Chondrocyte (in vitro differentiated cells): ENCODE data around the gene FAM83F. TPM values are rescaled to one million over a fixed set of nuclear protein-coding genes. Genes with fewer than 3 reads are reported as not detected.

ENCODE experiments used
- DNase-seq: peaks from one replicate; pipeline ENCODE4 v3.0.0; 2021; ENCODE audit warnings: mixed read lengths, low spot score
- H3K27ac Mint-ChIP-seq: one replicate; pipeline ENCODE4 v1.8.0; 2021; ENCODE audit warnings: mild to moderate bottlenecking, moderate library complexity, mixed read lengths; ENCODE audit not compliant: unreplicated experiment
- H3K27me3 Mint-ChIP-seq: 2 replicates; pipeline ENCODE4 v1.8.0; 2021; ENCODE audit warnings: low read depth, mixed read lengths
- H3K36me3 Mint-ChIP-seq: 2 replicates; pipeline ENCODE4 v1.8.0; 2021; ENCODE audit warnings: low read depth, mixed read lengths
- H3K4me1 Mint-ChIP-seq: 2 replicates; pipeline ENCODE4 v1.8.0; 2021; ENCODE audit warnings: low read depth, mild to moderate bottlenecking, mixed read lengths
- H3K4me3 Mint-ChIP-seq: one replicate; pipeline ENCODE4 v1.8.0; 2021; ENCODE audit warnings: mild to moderate bottlenecking, moderate library complexity, mixed read lengths; ENCODE audit not compliant: unreplicated experiment
- H3K9me3 Mint-ChIP-seq: 2 replicates; pipeline ENCODE4 v1.8.0; 2021; ENCODE audit warnings: low read depth, mixed read lengths
- CTCF ChIP-seq: fragments of 200-600 bp; sonication (generic); IDR thresholded peaks from 2 replicates; pipeline ENCODE4 v1.5.0; 2021; ENCODE audit warnings: antibody characterized with exemption, mild to moderate bottlenecking, moderate library complexity
- long read RNA-seq: library from polyadenylated mRNA; stranded (forward); transcript quantifications from one replicate; pipeline ENCODE4 v2.0.0, GENCODE V29; 2021
- total RNA-seq: library from RNA; stranded (reverse); gene quantifications from 3 replicates; pipeline ENCODE4 v1.2.1, GENCODE V29; 2021

The FAM83F gene
- total RNA-seq = 0.22 TPM in 1 of 3 replicates, not detected in the others
- long read RNA-seq, partial matches to known transcripts = 0 of 1 reads
- long read RNA-seq, other reads (novel, unspliced or antisense) = 1 of 1 reads

GRCh38 chr22:39994566-39995392, at the start of gene FAM83F:
Gene FAM83F (plus strand): TSS chr22:39994954. CDS start chr22:39995043, 89 bp downstream.
- Mint-ChIP-seq H3K36me3 (no peaks in the 10 kb centered on the region), H3K4me1 (peaks cover 25% of the 10 kb centered on the region), H3K27ac (no peak within 1 kb of the TSS), H3K4me3 (no peak within 1 kb of the TSS), H3K27me3 (peaks cover 2% of the 10 kb centered on the region), H3K9me3 (no peaks in the 10 kb centered on the region)
- TF ChIP-seq CTCF = no peak
- DNase-seq = no peak

- Mint-ChIP-seq H3K4me1 (no peaks in the 10 kb centered on the region), H3K4me3 (no peak overlapping the region), H3K27ac (no peak overlapping the region), H3K27me3 (peaks cover 2% of the 10 kb centered on the region), H3K36me3 (no peaks in the 10 kb centered on the region), H3K9me3 (no peaks in the 10 kb centered on the region)
- no peak for DNase-seq
- no peak for TF ChIP-seq CTCF
These were observed 48.6 kb upstream of the FAM83F start for GRCh38 chr22:39946126-39946502.

GRCh38 chr22:39946503-39947219, 48.1 kb upstream of the FAM83F start:
- Mint-ChIP-seq H3K27me3 (peaks cover 2% of the 10 kb centered on the region), H3K36me3 (no peaks in the 10 kb centered on the region), H3K4me3 (no peak overlapping the region), H3K9me3 (no peaks in the 10 kb centered on the region), H3K27ac (no peak overlapping the region), H3K4me1 (no peaks in the 10 kb centered on the region)
- no peak for DNase-seq
- TF ChIP-seq CTCF = no peak

GRCh38 chr22:39947220-39948216, 47.2 kb upstream of the FAM83F start:
- Mint-ChIP-seq H3K4me3 (no peak overlapping the region), H3K27me3 (peaks cover 2% of the 10 kb centered on the region), H3K4me1 (no peaks in the 10 kb centered on the region), H3K36me3 (no peaks in the 10 kb centered on the region), H3K9me3 (no peaks in the 10 kb centered on the region), H3K27ac (no peak overlapping the region)
- DNase-seq = no peak
- no peak for TF ChIP-seq CTCF
